Right lobe of liver (tissue), 4 donors: ENCODE measurements around the gene CCDC201.
"Not testable (repeated sequence)": the region's sequence is repeated elsewhere in the genome, so short reads cannot be mapped to it uniquely, and the experiment has no call there.

ENCODE experiments used
- CTCF ChIP-seq, 4 donors: fragments of 200-600 bp in 3 of 4; fragments of 450-650 bp in 1 of 4; IDR thresholded peaks; one replicate each; pipeline versions ENCODE4 v1.5.1 to v1.8.0; 2016 to 2022; ENCODE audit warnings: antibody characterized with exemption in 4 of 4, mild to moderate bottlenecking in 2 of 4
- POLR2A ChIP-seq: fragments of 450-650 bp; IDR thresholded peaks from one replicate; pipeline ENCODE4 v1.6.1; 2017; ENCODE audit warnings: antibody characterized with exemption, mild to moderate bottlenecking
- donor health status: DM: no; HTN: no; CAD: no.
- donor health status: DM: no; HTN: no; CAD: no.
- donor health status: DM: no; HTN: yes; CAD: no.

GRCh38 chr7:45817016-45817415, 55.9 kb downstream of the CCDC201 start:
- TF ChIP-seq CTCF (IDR thresholded peaks at IDR 0.05); POLR2A: not testable (repeated sequence)
